ENCODE data around the gene DIS3L2. TPM values are rescaled to one million over a fixed set of nuclear protein-coding genes. Genes with fewer than 3 reads are reported as not detected.

Gene DIS3L2
- total and polyA plus RNA-seq, 2 of the 8 experiments (the other 6 are each of a cell fraction or from before 2014, with no cell fraction given), result 11.5 to 21.6 TPM

- H2BK120ac ChIP-seq (replicated peaks; ENCODE audit: low read depth, low read length), result no peak overlapping the region
- no peaks in the 10 kb centered on the region for H3K79me2 ChIP-seq (ENCODE audit: control insufficient read depth in 1 of 2, insufficient read depth in 2 of 2, low read length in 2 of 2)
- no peak overlapping the region for H3K14ac ChIP-seq (ENCODE audit: insufficient read length)
- peaks cover 5 to 16% (median 10%) of the 10 kb centered on the region in 4 experiments for H3K4me1 ChIP-seq (replicated peaks in 1 of 4; ENCODE audit: control insufficient read depth in 3 of 4, insufficient read depth in 4 of 4, low read length in 3 of 4)
- POLR2A ChIA-PET (ENCODE audit: partially characterized antibody), result interaction anchor here (0.8 kb wide), 1 partner anchor 15 kb away, joined by 3 read pairs; no protein-coding TSS in a partner anchor
- no peak overlapping the region for H3K4me2 ChIP-seq (ENCODE audit: insufficient read depth in 1 of 2, low read depth in 2 of 2, low read length in 2 of 2)
- H3K4ac ChIP-seq (replicated peaks; ENCODE audit: insufficient read length, low read depth, low read length), result no peak overlapping the region
- H3K56ac ChIP-seq (replicated peaks; ENCODE audit: insufficient read length, low read depth, low read length), result no peak overlapping the region
- H4K91ac ChIP-seq (replicated peaks; ENCODE audit: insufficient read length, low read length), result no peak overlapping the region
- no peak overlapping the region for H2BK5ac ChIP-seq (ENCODE audit: low read depth, low read length)
- H4K8ac ChIP-seq (ENCODE audit: extremely low read depth, insufficient read depth, low read length), result 0 out of 2 replicates have a peak overlapping the region, but pooled peaks have one; percentile 65
- no peak overlapping the region for H3K9ac ChIP-seq (replicated peaks in 1 of 4; ENCODE audit: extremely low read depth in 1 of 4, low read depth in 3 of 4, low read length in 3 of 4)
- H4K20me1 ChIP-seq (replicated peaks in 1 of 2; ENCODE audit: control insufficient read depth in 1 of 2, insufficient read depth in 2 of 2, low read length in 2 of 2), result peaks cover 0 to 4% of the 10 kb centered on the region in 2 experiments
- no peak overlapping the region for H3K27ac ChIP-seq (ENCODE audit: low read depth, low read length)
- no peak overlapping the region for H2BK20ac ChIP-seq (ENCODE audit: low read length)
- H3K18ac ChIP-seq (ENCODE audit: extremely low read depth, low read length), result no peak overlapping the region
- FAIRE-seq (no peak), DNase-seq (ENCODE audit: low read depth in 1 of 2, low spot score in 2 of 2) (no peak)
- CTCF ChIA-PET (ENCODE audit: partially characterized antibody), result interaction anchor here (0.7 to 1.4 kb wide), 3 partner anchors 15 to 139 kb away, joined by 3 to 10 read pairs (median 3); no protein-coding TSS in a partner anchor
- H3K4me3 ChIP-seq (ENCODE audit: extremely low read depth in 1 of 4, insufficient read depth in 2 of 4, low read depth in 3 of 4, low read length in 4 of 4), result no peak overlapping the region
- no peak overlapping the region for H2AK5ac ChIP-seq (ENCODE audit: low read depth, low read length)
- WGBS, 2 experiments (ENCODE audit: extremely low coverage in 1 of 2, insufficient coverage in 1 of 2, insufficient read length in 1 of 2, insufficient replicate concordance in 2 of 2, low coverage in 1 of 2, low lambda C conversion rate in 2 of 2, missing lambda C conversion rate in 1 of 2), result 85% methylated on average over 17 of the region's 18 CpGs; no CpG with 5 or more reads in 1 of the 2 experiments
- no peaks in the 10 kb centered on the region; a peak in 1 of 8 replicates for H3K36me3 ChIP-seq (ENCODE audit: control insufficient read depth in 2 of 4, insufficient read depth in 4 of 4, low read length in 3 of 4)
- H3K23ac ChIP-seq (ENCODE audit: insufficient read length), result no peak overlapping the region
- H3K23me2 ChIP-seq (ENCODE audit: low read depth, low read length), result peaks cover 18% of the 10 kb centered on the region; the same call in 1 of the 2 replicates
- no peaks in the 10 kb centered on the region for H3K9me3 ChIP-seq (ENCODE audit: insufficient read depth in 2 of 2, low read depth in 1 of 2, low read length in 1 of 2)
- no peak overlapping the region for H2AFZ ChIP-seq (ENCODE audit: low read length)
- H4K5ac ChIP-seq (ENCODE audit: insufficient read length, low read depth, low read length), result no peak overlapping the region
- H2BK12ac ChIP-seq (ENCODE audit: low read depth, low read length), result no peak overlapping the region
- no peak overlapping the region for H2BK15ac ChIP-seq (ENCODE audit: low read length)
- peaks cover 22 to 40% (median 39%) of the 10 kb centered on the region in 4 experiments for H3K27me3 ChIP-seq (replicated peaks in 1 of 4; ENCODE audit: control insufficient read depth in 3 of 4, extremely low read depth in 1 of 4, insufficient read depth in 3 of 4, low read length in 3 of 4)
- H3K79me1 ChIP-seq (ENCODE audit: low read depth, low read length), result no peaks in the 10 kb centered on the region
- no peak for TF ChIP-seq CBX5 (IDR thresholded peaks at IDR 0.05; ENCODE audit: low read depth, low read length)
- TF ChIP-seq CREB1 (IDR thresholded peaks at IDR 0.05), result no peak
- TF ChIP-seq RFX5 (IDR thresholded peaks at IDR 0.05; ENCODE audit: borderline replicate concordance, low read depth, low read length), result no peak
- no peak for TF ChIP-seq USF2 (IDR thresholded peaks at IDR 0.05; ENCODE audit: low read length)
Measured at GRCh38 chr2:232382331-232383225, 421.1 kb downstream of the DIS3L2 start.

All from H1 (cell line).